ENCODE measurements around the gene CLEC18C. TPM values are rescaled to one million over a fixed set of nuclear protein-coding genes. Genes with fewer than 3 reads are reported as not detected.

CLEC18C gene
- total and polyA plus RNA-seq, 2 of the 4 experiments (the other 2 are of a cell fraction), result 0.03 TPM; not detected in 1

DNA sequence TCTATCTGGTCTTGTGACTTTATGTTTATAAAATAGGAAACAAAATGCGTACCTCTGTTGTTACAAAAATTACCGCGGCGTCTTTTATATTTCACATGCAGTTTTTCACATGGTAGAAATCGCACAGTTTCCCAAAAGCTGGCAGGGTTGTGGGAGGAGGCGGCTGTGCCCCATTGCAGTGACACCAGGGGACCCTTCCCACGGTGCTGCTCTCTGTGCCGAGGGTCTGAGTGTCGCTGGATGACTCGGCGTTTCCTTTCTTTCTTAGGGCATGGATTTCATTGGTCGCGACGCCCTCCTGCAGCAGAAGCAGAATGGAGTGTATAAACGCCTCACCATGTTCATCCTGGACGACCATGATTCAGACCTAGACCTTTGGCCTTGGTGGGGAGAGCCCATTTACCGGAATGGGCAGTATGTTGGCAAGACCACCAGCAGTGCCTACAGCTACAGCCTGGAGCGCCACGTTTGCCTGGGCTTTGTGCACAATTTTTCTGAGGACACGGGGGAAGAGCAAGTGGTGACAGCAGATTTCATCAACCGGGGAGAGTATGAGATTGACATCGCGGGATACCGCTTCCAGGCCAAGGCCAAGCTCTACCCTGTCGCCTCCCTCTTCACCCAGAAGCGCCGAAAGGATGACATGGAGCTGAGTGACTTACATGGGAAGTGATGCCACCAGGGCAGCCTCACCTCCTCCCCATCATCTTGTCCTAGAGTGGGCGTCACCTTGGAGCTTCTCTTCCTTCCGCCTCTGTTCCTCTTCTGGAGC, 17.2 kb upstream of the CLEC18C start:
- no peaks in the 10 kb centered on the region for H4K20me1 ChIP-seq (ENCODE audit: insufficient read depth, low read length)
- H3K23ac ChIP-seq (ENCODE audit: low read depth, low read length), result no peak overlapping the region
- no peak overlapping the region for H4K8ac ChIP-seq (ENCODE audit: low read depth in 2 of 2, low read length in 2 of 2)
- no peak overlapping the region for H3K4me2 ChIP-seq (ENCODE audit: low read depth, low read length)
- no peaks in the 10 kb centered on the region for H3K79me1 ChIP-seq (ENCODE audit: low read depth in 1 of 2, low read length in 2 of 2)
- in situ Hi-C loops (cut with MboI; ENCODE audit: low sequenced_read_pairs), result no loop called here
- no peak overlapping the region for H2AK5ac ChIP-seq (ENCODE audit: low read depth, low read length)
- no peak for DNase-seq
- H3K9ac ChIP-seq (ENCODE audit: low read depth, low read length), result no peak overlapping the region
- no peak overlapping the region for H3K18ac ChIP-seq (ENCODE audit: low read depth, low read length)
- intact Hi-C loops (cut with micrococcal nuclease), result no loop called here
- dilution Hi-C loops (cut with HindIII; ENCODE audit: low sequenced_read_pairs, unreplicated experiment), result no loop called here
- no peak overlapping the region for H2BK120ac ChIP-seq (ENCODE audit: low read depth, low read length)
- no peak overlapping the region for H2AK9ac ChIP-seq (replicated peaks; ENCODE audit: low read depth, low read length, poor library complexity)
- ChIA-PET POLR2A (ENCODE audit: unreplicated experiment) (no interaction called here), CTCF (no interaction called here)
- TF ChIP-seq NFE2L2 (IDR thresholded peaks at IDR 0.05; ENCODE audit: low read depth, low read length) (peak; percentile 72), FOS (IDR thresholded peaks at IDR 0.05; ENCODE audit: low read depth, low read length) (no peak), RFX5 (IDR thresholded peaks at IDR 0.05; ENCODE audit: low read depth, low read length) (no peak), MAZ (IDR thresholded peaks at IDR 0.05; ENCODE audit: borderline replicate concordance, low read depth, low read length) (no peak), SMC3 (IDR thresholded peaks at IDR 0.05; ENCODE audit: low read depth, low read length) (no peak), CEBPB (IDR thresholded peaks at IDR 0.05; ENCODE audit: low read depth, low read length) (no peak), RAD21 (IDR thresholded peaks at IDR 0.05; ENCODE audit: low read length) (no peak), BHLHE40 (IDR thresholded peaks at IDR 0.05; ENCODE audit: low read depth, low read length) (no peak)
- no peak overlapping the region for H3K4me3 ChIP-seq (ENCODE audit: insufficient read depth, low read depth, low read length)
- WGBS, 2 experiments (ENCODE audit: extremely low coverage in 2 of 2, insufficient read length in 1 of 2), result 92% methylated on average over 26 of the region's 29 CpGs; no CpG with 5 or more reads in 1 of the 2 experiments
- H2BK5ac ChIP-seq (ENCODE audit: low read depth, low read length, poor library complexity, severe bottlenecking), result no peak overlapping the region
- no peak overlapping the region for H4K91ac ChIP-seq (ENCODE audit: insufficient read depth, low read depth, low read length)
- H3K4ac ChIP-seq (ENCODE audit: low read depth, low read length), result no peak overlapping the region
- peaks cover 15% of the 10 kb centered on the region for H3K9me1 ChIP-seq (ENCODE audit: insufficient read depth, low read length)
- no peak overlapping the region for H2AFZ ChIP-seq (replicated peaks; ENCODE audit: low read length, poor library complexity)
- H2BK20ac ChIP-seq (ENCODE audit: low read depth, low read length), result no peak overlapping the region
- H3K14ac ChIP-seq (replicated peaks; ENCODE audit: low read depth, low read length), result no peak overlapping the region
- no peaks in the 10 kb centered on the region for H3K4me1 ChIP-seq (ENCODE audit: control insufficient read depth, insufficient read depth, low read length)
- no peaks in the 10 kb centered on the region for H3K27me3 ChIP-seq (ENCODE audit: control insufficient read depth, insufficient read depth, low read length)
- peaks cover 74% of the 10 kb centered on the region for H3K36me3 ChIP-seq (ENCODE audit: control insufficient read depth, insufficient read depth, low read length)
- H3K27ac ChIP-seq (ENCODE audit: insufficient read depth, low read length), result no peak overlapping the region
- BruUV-seq (replicated peaks), result no TSS peak
- no peak overlapping the region for H3K56ac ChIP-seq (ENCODE audit: extremely low read depth, insufficient read depth, low read length)
- no peaks in the 10 kb centered on the region for H3K9me3 ChIP-seq (ENCODE audit: control insufficient read depth, insufficient read depth, low read length)
- no peak for ATAC-seq (ENCODE audit: low read depth)
- H4K5ac ChIP-seq (ENCODE audit: low read depth, low read length), result no peak overlapping the region
- H2BK15ac ChIP-seq (ENCODE audit: low read depth, low read length), result no peak overlapping the region

Data from IMR-90 (cell line).